OCI-LY1 (cell line): ENCODE data around the gene FOXN1.

ENCODE experiments used
- H2AFZ ChIP-seq: fragments of 200-600 bp; sonication (generic), shearing (Covaris generic); 2 replicates; pipeline ENCODE4 v1.6.0; 2014; ENCODE audit warnings: antibody characterized with exemption, mild to moderate bottlenecking, low read length
- H3F3A ChIP-seq: fragments of 200-600 bp; sonication (generic), shearing (Covaris generic); 2 replicates; pipeline ENCODE4 v1.6.0; 2014; ENCODE audit warnings: mild to moderate bottlenecking, antibody characterized with exemption, low read length, moderate library complexity; ENCODE audit not compliant: insufficient read depth
- H3K27ac ChIP-seq: fragments of 200-600 bp; sonication (generic); 2 replicates; pipeline ENCODE4 v1.5.1; 2014; ENCODE audit warnings: low read length, mixed run types, mild to moderate bottlenecking, low read depth; ENCODE audit not compliant: poor library complexity, severe bottlenecking
- H3K27me3 ChIP-seq: fragments of 200-600 bp; sonication (generic); 2 replicates; pipeline ENCODE4 v1.6.0; 2014; ENCODE audit warnings: antibody characterized with exemption, mild to moderate bottlenecking, low read length, moderate library complexity; ENCODE audit not compliant: insufficient read depth
- H3K36me3 ChIP-seq: fragments of 200-600 bp; sonication (generic); 2 replicates; pipeline ENCODE4 v1.6.1; 2014; ENCODE audit warnings: mild to moderate bottlenecking, antibody characterized with exemption, low read length, moderate library complexity, mixed read lengths; ENCODE audit not compliant: insufficient read depth
- H3K4me1 ChIP-seq: fragments of 200-600 bp; sonication (generic); 2 replicates; pipeline ENCODE4 v1.5.1; 2014; ENCODE audit warnings: mild to moderate bottlenecking, low read length, moderate library complexity; ENCODE audit not compliant: insufficient read depth, severe bottlenecking
- H3K4me2 ChIP-seq: fragments of 200-600 bp; sonication (generic), shearing (Covaris generic); 2 replicates; pipeline ENCODE4 v1.6.1; 2014; ENCODE audit warnings: low read length
- H3K4me3 ChIP-seq: fragments of 200-600 bp; sonication (generic); 2 replicates; pipeline ENCODE4 v1.5.1; 2014; ENCODE audit warnings: low read length, low read depth, mild to moderate bottlenecking, mixed read lengths; ENCODE audit not compliant: poor library complexity, severe bottlenecking
- H3K79me2 ChIP-seq: fragments of 200-600 bp; shearing (Covaris generic); 2 replicates; pipeline ENCODE4 v1.6.1; 2016; ENCODE audit warnings: mixed run types, low read length, mixed read lengths; ENCODE audit not compliant: insufficient read depth
- H3K9ac ChIP-seq: fragments of 200-600 bp; sonication (generic), shearing (Covaris generic); 2 replicates; pipeline ENCODE4 v1.6.1; 2014; ENCODE audit warnings: mild to moderate bottlenecking, low read length, mixed read lengths
- H3K9me2 ChIP-seq: fragments of 200-600 bp; sonication (generic), shearing (Covaris generic); 2 replicates; pipeline ENCODE4 v1.6.1; 2014; ENCODE audit warnings: low read depth, mild to moderate bottlenecking, low read length, mixed read lengths
- H3K9me3 ChIP-seq: fragments of 200-600 bp; shearing (Covaris generic); 2 replicates; pipeline ENCODE4 v1.6.1; 2014; ENCODE audit warnings: low read length, mixed read lengths
- H4K20me1 ChIP-seq: fragments of 200-600 bp; sonication (generic), shearing (Covaris generic); 2 replicates; pipeline ENCODE4 v1.6.0; 2016; ENCODE audit warnings: mild to moderate bottlenecking, low read length; ENCODE audit not compliant: insufficient read depth
- CTCF ChIP-seq: fragments of 200-600 bp; sonication (generic), shearing (Covaris generic); IDR thresholded peaks from 2 replicates; pipeline ENCODE4 v1.5.1; 2017; ENCODE audit warnings: mild to moderate bottlenecking, antibody characterized with exemption, low read length, moderate library complexity, mixed read lengths
- EZH2 ChIP-seq: fragments of 200-600 bp; sonication (generic), shearing (Covaris generic); IDR thresholded peaks from 2 replicates; pipeline ENCODE4 v1.8.0; 2017; ENCODE audit warnings: borderline replicate concordance, mixed run types, mild to moderate bottlenecking, antibody characterized with exemption, low read length, moderate library complexity, mixed read lengths

The FOXN1 gene

GRCh38 chr17:28495635-28496034, 10.5 kb upstream of the FOXN1 start:
- H4K20me1 ChIP-seq: no peaks in the 10 kb centered on the region
- H3F3A ChIP-seq: no peaks in the 10 kb centered on the region
- H3K36me3 ChIP-seq: no peaks in the 10 kb centered on the region
- no peak overlapping the region for H3K27ac ChIP-seq
- TF ChIP-seq CTCF (no peak), EZH2 (no peak)
- H3K9me2 ChIP-seq: no peaks in the 10 kb centered on the region
- H3K4me2 ChIP-seq: no peak overlapping the region
- peaks cover 4% of the 10 kb centered on the region for H3K27me3 ChIP-seq
- H2AFZ ChIP-seq: no peak overlapping the region
- no peaks in the 10 kb centered on the region for H3K79me2 ChIP-seq
- H3K4me1 ChIP-seq: no peaks in the 10 kb centered on the region
- no peaks in the 10 kb centered on the region for H3K9me3 ChIP-seq
- no peak overlapping the region for H3K9ac ChIP-seq
- no peak overlapping the region for H3K4me3 ChIP-seq

- H3K27ac ChIP-seq: no peak overlapping the region
- H3K9me3 ChIP-seq: no peaks in the 10 kb centered on the region
- H3K9ac ChIP-seq: no peak overlapping the region
- H3K79me2 ChIP-seq: no peaks in the 10 kb centered on the region
- H4K20me1 ChIP-seq: no peaks in the 10 kb centered on the region
- no peak overlapping the region for H3K4me3 ChIP-seq
- no peaks in the 10 kb centered on the region for H3F3A ChIP-seq
- no peak overlapping the region for H2AFZ ChIP-seq
- H3K4me1 ChIP-seq: no peaks in the 10 kb centered on the region
- H3K9me2 ChIP-seq: no peaks in the 10 kb centered on the region
- H3K36me3 ChIP-seq: no peaks in the 10 kb centered on the region
- TF ChIP-seq EZH2 (no peak), CTCF (no peak)
- no peaks in the 10 kb centered on the region; the same call in none of the 2 replicates for H3K27me3 ChIP-seq
- no peak overlapping the region for H3K4me2 ChIP-seq
These were observed 8.2 kb upstream of the FOXN1 start for GRCh38 chr17:28497931-28498330.

- H3F3A ChIP-seq: no peaks in the 10 kb centered on the region
- no peak overlapping the region for H3K4me3 ChIP-seq
- no peaks in the 10 kb centered on the region for H3K9me2 ChIP-seq
- H4K20me1 ChIP-seq: no peaks in the 10 kb centered on the region
- no peaks in the 10 kb centered on the region; the same call in 1 of the 2 replicates for H3K27me3 ChIP-seq
- no peak overlapping the region for H3K4me2 ChIP-seq
- H3K9me3 ChIP-seq: no peaks in the 10 kb centered on the region
- H3K79me2 ChIP-seq: no peaks in the 10 kb centered on the region
- no peak overlapping the region for H3K27ac ChIP-seq
- H3K36me3 ChIP-seq: no peaks in the 10 kb centered on the region
- TF ChIP-seq EZH2 (no peak), CTCF (no peak)
- no peaks in the 10 kb centered on the region for H3K4me1 ChIP-seq
- H2AFZ ChIP-seq: no peak overlapping the region
- no peak overlapping the region for H3K9ac ChIP-seq
These were observed 7.3 kb upstream of the FOXN1 start for GRCh38 chr17:28498652-28499363.
